ENCODE data around the gene ZNF639.

GRCh38 chr3:179318876-179319275 is 4.0 kb upstream of the ZNF639 start:
- TF ChIP-seq CTCF (IDR thresholded peaks at IDR 0.05; ENCODE audit: insufficient read depth, low read length), result no peak
- no peak for TF ChIP-seq POLR2AphosphoS5 (IDR thresholded peaks at IDR 0.05; ENCODE audit: low read depth)
- TF ChIP-seq, protein P1, sequence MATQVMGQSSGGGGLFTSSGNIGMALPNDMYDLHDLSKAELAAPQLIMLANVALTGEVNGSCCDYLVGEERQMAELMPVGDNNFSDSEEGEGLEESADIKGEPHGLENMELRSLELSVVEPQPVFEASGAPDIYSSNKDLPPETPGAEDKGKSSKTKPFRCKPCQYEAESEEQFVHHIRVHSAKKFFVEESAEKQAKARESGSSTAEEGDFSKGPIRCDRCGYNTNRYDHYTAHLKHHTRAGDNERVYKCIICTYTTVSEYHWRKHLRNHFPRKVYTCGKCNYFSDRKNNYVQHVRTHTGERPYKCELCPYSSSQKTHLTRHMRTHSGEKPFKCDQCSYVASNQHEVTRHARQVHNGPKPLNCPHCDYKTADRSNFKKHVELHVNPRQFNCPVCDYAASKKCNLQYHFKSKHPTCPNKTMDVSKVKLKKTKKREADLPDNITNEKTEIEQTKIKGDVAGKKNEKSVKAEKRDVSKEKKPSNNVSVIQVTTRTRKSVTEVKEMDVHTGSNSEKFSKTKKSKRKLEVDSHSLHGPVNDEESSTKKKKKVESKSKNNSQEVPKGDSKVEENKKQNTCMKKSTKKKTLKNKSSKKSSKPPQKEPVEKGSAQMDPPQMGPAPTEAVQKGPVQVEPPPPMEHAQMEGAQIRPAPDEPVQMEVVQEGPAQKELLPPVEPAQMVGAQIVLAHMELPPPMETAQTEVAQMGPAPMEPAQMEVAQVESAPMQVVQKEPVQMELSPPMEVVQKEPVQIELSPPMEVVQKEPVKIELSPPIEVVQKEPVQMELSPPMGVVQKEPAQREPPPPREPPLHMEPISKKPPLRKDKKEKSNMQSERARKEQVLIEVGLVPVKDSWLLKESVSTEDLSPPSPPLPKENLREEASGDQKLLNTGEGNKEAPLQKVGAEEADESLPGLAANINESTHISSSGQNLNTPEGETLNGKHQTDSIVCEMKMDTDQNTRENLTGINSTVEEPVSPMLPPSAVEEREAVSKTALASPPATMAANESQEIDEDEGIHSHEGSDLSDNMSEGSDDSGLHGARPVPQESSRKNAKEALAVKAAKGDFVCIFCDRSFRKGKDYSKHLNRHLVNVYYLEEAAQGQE (IDR thresholded peaks at IDR 0.05; ENCODE audit: insufficient replicate concordance, low read depth), result no peak
- TF ChIP-seq GABPA (IDR thresholded peaks at IDR 0.05; ENCODE audit: low read depth), result no peak
- TF ChIP-seq SPI1 (IDR thresholded peaks at IDR 0.05; ENCODE audit: borderline replicate concordance, low read depth), result no peak

All from HL-60 (cell line).